DLD1 (cell line): ENCODE measurements around the gene USP10.
"Not testable (repeated sequence)": the region's sequence is repeated elsewhere in the genome, so short reads cannot be mapped to it uniquely, and the experiment has no call there.

ENCODE experiments used
- in situ Hi-C: cut with HindIII; loops from 2 replicates; pipeline ENCODE4 v1.10.0; 2017; ENCODE audit warnings: low sequenced_read_pairs

The USP10 gene

DNA sequence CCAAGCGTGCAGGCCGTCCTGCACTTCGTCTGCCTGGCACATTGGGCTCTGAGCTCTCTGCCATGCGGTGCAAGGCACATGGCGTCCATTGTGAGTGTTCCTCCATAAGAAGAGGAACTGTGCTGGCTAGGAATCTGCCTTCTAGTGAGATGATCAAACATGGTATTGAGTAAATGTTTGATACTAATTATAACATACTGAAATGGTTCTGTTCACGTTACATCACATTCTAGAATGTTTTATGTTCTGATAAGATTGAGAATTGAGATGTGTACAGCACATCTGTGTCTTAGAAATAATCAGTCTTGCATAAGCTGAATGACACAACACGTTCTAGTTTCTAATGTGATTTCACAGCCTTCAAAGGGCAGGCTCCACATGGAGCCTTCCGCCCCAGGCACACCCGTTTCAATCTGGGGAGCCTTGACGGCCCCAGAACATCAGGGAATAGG lies 42.9 kb downstream of the USP10 start:
- in situ Hi-C loops: no loop called here

DNA sequence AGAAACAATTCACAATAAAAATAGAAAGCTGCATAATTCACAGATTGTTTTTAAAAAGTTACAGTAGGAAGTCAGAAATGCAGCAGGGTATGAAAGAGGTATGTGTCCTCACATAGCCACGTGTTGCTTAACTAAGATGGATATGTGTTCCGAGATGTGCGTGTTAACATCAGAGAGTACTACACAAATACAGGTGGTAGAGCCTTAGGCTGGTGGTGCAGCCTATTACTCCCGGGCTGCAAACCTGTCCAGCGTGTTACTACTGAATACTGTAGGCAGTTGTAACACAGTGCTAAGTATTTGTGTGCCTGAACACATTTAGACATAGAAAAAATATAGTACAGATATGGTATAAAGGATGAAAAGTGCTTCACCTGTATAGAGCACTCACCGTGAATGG lies 46.4 kb downstream of the USP10 start:
- in situ Hi-C loops: no loop called here

DNA sequence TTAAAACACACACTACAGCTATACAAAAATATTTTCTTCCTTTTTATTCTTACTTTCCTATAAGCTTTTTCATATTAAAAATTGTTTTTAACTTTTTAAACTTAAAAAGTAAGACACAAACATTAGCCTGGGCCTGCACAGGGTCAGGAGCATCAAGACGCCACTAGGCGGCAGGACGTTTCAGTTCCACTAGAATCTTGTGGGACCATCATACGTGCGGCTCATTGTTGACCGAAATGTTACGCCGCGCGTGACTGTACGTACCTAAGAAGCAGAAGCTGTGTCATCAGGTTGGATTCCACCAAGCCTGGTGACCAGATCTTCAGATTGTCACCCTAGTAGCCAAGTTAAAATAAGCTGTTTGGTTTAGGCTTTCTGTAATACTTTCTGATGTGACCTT lies 47.1 kb downstream of the USP10 start:
- in situ Hi-C loops: no loop called here

DNA sequence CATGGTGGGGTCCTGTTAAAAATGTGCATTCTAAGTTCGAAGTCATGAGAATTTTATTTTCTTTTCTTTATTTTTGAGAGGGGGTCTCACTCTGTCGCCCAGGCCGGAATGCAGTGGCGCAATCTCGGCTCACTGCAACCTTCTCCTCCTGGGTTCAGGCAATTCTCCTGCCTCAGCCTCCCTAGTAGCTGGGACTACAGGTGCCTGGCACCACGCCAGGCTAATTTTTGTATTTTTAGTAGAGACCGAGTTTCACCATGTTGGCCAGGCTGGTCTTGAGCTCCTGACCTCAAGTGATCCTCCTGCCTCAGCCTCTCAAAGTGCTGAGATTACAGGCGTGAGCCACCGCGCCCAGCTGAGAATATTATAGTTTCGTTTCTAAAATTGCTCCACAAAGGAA lies 48.4 kb downstream of the USP10 start:
- in situ Hi-C loops: not testable (repeated sequence)

DNA sequence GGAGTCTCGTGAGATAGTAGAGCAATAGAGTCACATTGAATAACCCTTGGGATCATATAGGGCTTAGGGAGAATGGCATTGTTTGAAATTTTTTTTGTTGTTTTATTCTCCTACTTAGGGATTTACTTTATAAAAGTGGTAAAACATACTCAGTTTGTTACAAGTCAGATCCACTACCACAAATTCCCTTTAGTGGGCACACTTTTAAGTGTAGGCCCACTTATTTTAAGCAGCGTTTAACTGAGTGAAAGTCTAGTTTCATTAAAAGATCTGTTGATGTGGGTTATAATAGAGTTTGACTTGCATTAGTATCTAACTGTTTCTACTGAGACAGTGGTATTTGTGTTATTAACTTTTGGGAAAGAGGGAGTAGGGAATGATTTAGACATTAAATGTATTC lies 49.3 kb downstream of the USP10 start:
- in situ Hi-C loops: no loop called here

DNA sequence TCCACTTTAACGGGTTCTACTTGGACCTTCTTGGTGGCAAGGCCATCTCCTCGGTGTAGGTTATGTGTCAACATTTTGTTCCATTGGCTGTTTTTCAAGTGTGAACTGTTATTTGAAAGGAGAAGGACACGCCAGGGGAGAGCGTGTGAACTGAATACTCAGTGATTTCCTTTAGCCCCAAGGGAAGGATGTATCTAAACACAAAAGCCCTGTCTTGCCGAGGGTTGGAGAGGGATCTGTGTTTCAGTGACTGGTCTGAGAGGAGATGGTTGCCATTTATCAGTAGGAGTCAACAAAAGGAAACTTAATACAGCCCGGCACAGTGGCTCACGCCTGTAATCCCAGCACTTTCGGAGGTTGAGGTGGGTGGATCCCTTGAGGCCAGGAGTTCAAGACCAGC lies 50.0 kb downstream of the USP10 start:
- in situ Hi-C loops: no loop called here

DNA sequence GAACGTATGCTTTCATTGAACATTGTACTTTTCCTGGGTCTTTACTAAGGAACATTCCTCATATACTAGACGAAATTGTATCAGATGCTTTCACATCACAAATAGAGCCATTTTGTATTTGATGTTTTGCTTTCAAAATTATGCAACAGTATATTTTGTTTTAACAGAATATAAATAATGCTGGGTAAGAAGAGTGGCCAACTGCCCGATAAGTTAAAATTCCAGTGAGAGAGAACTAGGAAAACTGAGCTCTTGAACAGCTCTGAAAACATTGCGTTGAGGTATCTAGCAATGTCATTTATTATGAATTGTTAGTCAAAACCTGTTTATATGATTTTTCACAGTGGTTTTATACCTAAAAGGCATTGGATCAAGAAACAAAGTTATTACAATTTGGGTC lies 50.8 kb downstream of the USP10 start:
- in situ Hi-C loops: no loop called here

DNA sequence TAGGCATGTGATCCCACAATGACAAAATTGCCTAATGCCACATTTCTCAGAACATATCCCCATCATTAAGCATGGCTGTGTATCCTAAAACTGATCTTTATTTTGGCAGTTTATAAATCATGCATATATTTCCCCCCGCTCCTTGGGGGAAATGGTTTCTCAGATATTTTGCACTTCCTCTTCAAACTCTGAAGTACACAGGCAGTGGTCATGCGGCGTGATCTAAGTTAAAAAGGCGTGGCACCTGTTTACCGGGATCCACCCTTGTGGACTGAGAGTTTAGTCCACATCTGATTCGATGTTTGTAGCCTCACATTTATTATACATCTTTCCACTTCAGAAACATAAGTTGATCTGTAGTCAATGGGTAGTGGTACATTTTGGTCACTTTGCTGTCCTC lies 51.4 kb downstream of the USP10 start:
- in situ Hi-C loops: no loop called here

DNA sequence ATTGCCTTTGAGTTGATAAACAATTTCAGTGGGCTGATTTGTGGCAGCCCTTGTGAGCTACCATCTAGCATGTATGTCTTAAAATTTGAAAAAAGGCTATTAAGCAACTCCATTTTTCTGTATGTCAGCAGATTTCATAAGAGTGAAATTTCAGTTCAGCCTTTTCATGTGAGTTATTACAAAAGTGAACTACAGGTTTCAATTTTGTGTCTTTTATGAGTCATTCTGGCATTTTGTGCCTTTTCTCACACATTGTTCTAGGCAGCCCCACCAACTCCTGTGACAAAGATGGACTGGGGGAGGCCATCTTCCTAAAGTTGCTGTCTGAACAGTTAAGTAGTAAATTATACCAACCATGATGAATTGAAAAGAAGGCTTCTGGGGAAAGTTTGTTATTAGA lies 52.1 kb downstream of the USP10 start:
- in situ Hi-C loops: no loop called here

DNA sequence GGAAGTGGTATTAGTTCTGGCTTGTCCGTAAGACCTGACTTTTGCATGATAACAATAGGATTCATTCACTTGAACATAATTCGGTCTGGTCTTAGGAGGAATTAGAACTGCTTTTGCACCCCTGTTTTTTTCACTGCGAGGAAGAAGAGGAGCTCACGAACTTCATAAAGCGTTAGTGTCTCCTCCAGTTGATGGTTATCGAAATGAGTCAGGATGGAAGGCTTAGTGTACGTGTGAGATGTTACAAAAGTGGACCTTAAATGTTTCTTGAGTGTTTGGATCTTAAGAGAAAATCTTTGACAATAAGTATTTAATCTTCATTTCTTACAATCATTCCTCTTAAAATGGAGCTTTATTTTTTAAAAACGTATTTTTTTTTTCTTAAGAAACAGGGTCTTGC lies 52.8 kb downstream of the USP10 start:
- in situ Hi-C loops: no loop called here

DNA sequence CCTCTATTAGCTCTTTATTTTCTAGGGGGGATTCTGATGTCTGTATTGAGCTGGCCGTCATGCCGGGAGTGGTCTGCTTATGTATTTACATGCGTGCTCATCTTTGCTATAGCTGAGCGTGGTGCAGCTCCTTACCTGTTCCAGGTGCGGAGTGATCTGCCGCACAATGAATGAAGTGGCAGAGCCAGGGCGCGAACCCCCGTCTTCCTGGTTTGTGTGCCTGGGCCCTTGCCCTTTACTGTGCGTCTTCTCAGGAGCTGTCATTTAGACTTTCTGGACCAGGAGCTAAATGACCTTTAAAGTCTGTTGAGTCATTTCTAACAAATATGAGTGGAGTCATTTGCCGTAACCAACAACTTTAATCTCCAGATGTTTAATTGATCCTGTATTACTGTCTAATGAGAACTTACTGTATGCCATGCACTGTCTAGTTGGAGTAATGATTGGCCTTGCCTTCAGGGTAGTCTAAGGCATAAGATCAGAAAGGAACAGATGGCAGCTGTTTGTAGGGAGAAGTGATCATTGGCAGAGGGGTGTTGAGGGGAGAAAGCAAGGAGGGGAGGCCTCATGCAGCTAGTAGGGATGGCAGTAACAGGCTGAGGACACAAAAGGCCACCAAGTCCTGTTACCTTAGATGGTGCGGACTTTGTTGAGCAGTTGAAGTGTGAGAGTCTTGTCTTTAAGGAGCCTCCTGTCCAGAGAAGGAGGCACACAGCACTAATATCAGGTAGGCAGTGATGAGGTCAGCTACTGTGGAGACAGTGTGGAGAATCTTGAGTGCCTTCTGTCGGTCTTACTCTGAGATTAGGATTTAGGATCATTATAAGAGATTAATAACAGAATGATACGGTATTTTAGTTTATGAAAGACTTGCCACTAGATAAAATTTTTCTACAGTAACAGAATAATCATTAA lies 53.9 kb downstream of the USP10 start:
- in situ Hi-C loops: no loop called here

DNA sequence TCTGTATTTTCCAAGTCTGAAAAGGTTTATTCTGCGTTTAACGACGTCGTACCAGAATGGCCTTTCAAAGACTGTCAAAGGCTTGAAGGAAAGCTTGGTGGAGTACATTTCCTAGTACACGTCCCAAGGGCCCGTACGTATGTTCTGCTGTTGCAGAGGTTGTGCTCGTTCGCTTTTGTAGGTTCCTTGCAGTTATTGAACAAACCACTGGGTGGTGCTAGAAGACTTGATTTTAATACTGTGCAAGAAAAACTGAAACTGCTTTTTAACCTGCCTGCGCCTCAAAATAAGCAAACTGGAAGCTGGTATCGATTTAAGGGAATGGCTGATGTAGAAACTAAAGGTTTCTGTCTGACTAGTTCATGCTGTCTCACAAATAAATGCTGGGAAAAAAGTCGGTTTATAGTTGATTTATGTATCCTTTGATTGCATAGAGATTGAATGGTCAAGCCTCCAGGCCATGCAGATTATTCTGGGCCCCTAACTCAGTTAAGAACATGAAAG lies 54.6 kb downstream of the USP10 start:
- in situ Hi-C loops: no loop called here

DNA sequence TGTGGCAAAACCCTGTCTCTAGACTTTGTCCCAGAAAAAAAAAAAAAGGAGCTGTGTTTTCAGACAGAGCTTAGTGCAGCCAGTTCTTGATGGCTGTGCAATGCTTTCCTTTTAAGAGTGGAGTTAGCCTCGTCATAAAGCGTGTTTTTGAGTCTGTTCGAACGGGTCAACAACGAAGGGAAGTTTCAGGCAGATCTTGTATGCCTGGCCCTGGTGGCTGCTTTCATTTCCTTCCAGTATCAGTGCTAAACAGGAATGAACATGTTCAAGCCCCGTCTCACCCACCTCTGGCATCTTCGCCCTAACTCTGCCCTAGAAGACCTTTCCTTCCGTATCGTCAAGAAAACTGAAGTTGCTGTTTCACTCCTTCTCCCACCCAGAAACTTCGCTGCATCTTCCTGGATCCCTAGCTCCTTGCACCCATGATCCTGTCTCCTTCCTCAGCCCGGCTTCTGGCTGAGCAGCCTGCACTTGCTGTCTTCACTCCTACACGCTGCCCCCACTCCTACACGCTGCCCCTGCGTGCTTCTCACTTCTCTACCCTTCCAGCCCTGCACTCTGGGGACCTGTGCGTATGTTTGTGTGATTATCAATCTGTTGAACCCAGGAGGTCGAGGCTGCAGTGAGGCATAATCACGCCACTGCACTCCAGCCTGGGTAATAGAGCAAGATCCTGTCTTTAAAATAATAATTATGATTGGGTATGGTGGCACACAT lies 55.3 kb downstream of the USP10 start:
- in situ Hi-C loops: no loop called here

DNA sequence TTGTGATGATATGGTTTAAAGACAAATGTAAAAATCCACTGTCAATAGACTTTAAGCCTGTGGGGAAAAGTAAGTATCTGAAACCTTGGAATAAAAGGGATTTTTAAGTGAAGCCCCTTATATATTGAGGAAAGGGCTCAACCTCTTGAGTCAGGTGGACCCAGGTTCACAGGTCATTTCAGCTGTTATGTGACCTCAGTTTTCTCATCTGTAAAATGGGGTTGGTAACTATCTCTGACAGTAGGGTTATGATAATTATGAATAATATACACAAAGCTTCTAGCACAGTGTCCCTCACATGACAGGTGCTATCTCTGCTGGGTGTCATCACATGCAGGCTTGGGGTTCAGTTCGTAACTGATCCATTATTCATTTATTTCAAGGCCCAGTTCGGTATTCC lies 57.0 kb downstream of the USP10 start:
- in situ Hi-C loops: no loop called here

DNA sequence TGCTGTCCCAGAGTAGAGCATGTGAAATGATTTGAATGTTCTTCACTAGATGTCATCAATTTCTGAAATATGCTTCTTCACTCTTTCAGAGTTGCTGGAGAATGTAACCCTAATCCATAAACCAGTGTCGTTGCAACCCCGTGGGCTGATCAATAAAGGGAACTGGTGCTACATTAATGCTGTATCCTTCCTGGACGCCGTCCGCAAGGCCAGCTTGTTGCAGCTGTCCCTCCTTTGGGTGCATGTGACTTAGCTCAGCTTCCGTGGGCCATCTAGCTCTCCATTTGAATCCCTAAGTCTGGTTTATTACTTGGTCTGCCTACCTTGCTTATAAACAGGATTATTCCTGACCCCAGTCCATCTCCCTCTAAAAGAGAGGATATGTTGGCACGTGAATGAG lies 58.8 kb downstream of the USP10 start:
- in situ Hi-C loops: no loop called here

DNA sequence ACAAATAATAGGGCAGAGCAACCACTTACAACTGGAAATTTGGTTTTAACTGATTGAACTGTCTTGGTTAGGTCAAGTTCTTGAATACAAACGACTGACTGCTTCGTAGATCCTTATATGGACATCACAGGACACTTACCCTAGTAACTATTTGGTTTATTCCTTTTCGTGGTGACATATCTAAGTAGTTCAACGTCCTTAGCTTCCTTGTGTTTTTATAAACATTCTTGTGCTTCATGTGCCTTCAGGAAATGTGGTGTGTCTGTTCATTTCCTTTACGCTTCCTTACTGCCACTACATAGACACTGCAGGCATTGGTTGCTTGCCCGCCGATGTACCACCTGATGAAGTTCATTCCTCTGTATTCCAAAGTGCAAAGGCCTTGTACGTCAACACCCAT lies 59.3 kb downstream of the USP10 start:
- in situ Hi-C loops: no loop called here

DNA sequence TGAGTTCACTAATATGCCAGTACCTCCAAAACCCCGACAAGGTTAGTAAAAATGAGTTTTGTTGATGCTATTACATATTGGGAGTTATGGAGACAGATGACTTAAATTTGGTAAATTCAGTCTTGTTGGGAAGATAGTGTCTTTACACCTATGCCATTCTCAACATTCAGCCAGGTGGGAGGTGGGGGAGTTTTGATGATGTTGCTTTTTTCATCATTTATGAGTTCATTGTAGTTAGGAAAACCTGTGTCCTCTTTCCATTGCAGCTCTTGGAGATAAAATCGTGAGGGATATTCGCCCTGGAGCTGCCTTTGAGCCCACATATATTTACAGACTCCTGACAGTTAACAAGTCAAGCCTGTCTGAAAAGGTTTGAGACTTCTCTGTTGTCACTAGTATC lies 60.1 kb downstream of the USP10 start:
- in situ Hi-C loops: loop anchor here (10.0 kb wide), 1 partner anchor 215 kb away; no protein-coding TSS in a partner anchor

DNA sequence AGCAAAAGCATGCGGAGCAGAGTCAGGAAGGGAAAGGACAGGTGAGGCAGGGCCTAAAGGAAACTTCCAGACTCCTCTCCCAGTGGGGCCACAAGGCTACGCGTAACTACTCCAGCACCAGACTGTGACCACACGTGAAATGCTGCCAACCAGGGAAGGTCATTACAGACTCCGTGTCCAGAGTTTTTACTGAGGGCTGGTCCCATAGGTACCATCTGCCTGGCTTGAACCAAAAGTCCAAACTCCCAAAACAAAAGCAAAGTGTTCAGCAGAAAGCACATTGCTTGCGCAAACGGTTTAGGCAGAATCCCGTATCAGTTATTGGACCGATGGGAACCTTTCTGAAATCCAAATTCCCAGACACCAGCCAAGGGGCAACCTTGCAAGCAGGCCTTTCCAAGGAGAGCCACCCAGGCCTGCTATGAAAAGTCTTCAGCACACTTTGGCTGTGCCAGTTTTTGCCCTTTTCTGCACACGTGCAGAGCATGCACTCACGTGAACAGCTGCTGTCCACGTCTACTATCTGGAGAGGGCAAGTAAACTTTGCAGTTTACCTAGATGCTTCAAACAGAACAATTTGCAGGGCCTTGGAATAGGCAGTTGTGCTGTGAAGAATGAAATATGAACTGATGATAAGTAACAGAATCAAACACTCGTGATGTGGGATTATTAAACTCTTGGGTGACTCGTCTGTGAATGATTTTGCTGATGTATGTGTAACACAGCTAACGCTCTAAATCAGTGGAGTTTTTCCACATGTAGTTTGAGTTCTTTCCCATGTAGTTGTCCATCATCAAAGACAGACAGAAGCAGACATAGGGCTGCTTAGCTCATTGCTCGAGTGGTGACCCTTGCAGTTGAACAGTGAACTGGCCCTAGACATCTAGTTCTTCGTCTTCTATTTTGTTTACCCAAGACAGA lies 61.9 kb downstream of the USP10 start:
- in situ Hi-C loops: loop anchor here (10.0 kb wide), 1 partner anchor 213 kb away; no protein-coding TSS in a partner anchor

DNA sequence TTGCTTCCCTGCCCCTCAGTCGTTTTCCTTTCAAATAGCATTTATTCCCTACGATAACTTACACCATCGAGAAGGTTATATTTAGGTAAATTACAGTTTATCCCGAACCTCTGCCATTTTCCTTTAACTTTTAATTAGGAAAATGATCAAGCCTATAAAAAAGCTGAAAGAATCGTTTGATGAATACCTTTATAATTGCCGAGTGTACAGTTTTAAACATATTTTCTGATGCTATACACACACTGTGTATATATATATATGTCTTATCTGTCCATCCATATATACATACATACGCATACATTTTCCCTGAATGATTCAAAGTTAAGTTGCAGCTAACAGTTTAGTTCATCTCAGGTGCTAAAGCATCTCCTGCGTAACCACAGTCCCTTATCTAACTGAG lies 63.4 kb downstream of the USP10 start:
- in situ Hi-C loops: loop anchor here (10.0 kb wide), 1 partner anchor 212 kb away; no protein-coding TSS in a partner anchor

DNA sequence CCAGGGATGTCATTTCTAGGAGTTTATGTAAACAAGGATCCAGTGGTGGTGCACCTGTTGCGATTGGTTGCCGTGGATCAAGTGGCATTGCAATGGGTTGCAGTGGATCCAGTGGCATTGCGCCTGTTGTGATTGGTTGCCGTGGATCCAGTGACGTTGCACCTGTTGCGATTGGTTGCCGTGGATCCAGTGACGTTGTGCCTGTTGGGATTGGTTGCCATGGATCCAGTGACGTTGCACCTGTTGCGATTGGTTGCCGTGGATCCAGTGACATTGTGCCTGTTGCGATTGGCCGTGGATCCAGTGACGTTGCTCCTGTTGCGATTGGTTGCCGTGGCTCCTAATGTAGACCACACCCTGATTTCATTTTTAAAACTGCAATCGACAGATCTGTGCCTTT lies 63.8 kb downstream of the USP10 start:
- in situ Hi-C loops: loop anchor here (10.0 kb wide), 1 partner anchor 211 kb away; no protein-coding TSS in a partner anchor

DNA sequence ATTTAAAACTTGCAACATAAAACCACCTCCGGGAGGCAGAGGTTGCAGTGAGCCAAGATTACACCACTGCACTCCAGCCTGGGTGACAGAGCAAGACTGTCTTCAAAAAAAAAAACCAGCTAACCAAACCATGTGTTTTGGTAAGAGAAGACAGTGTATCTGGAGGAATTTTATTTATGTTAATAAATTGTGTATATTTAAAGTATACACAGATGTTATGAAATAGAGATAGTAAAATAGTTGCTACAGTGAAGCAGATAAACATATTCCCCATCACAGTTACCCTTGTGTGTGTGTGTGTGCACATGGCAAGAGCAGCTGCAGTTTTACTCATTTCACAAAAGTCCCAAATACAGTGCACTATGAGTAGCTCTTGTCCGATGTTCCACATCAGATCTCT lies 65.2 kb downstream of the USP10 start:
- in situ Hi-C loops: loop anchor here (10.0 kb wide), 1 partner anchor 210 kb away; no protein-coding TSS in a partner anchor
